ENCODE data around the gene KHDC4. TPM values are rescaled to one million over a fixed set of nuclear protein-coding genes. Genes with fewer than 3 reads are reported as not detected.

KHDC4 gene
- total RNA-seq, 1 experiment from 2014 or later, result 68.8 TPM

DNA sequence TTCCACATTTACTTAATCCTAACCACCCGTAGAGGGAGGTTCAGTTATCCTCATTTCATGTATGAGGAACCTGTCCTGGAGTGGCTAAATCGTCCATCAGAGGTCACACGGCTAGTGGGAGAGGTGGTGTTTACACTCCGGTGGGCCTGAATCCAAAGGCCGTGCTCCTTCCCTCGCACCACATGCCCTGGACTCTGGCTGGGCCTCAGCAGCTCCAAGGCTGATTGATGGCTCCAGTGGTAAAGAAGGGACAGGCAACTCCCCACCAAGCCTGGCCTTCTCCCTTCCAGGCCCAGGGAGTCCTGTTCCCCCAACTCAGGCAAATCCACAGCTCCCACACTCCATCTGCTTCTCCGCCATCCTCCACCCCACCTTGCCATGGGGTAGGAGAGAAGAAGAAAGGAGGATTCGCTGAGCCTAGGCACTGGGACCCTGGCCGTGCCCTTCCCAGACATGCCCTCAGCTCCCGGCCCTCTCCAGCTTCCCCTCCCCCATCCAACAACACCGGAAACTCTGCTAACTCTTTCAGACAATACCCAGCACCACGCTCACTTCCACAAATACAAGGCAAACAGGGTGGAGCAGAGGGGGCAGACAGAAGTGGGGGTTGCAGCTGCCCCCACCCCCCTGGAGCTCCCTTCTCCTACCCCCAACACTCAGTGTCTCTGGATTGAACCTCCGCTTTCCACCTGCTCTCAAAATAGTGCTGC is 33.3 kb upstream of the KHDC4 start:
- H3K79me2 ChIP-seq (ENCODE audit: low read depth), result peaks cover 57% of the 10 kb centered on the region
- peaks cover 80% of the 10 kb centered on the region for H3F3A ChIP-seq (ENCODE audit: insufficient read depth, low read depth)
- no peak for DNase-seq
- peaks cover 51% of the 10 kb centered on the region for H3K36me3 ChIP-seq (ENCODE audit: low read depth)
- no peaks in the 10 kb centered on the region for H3K9me2 ChIP-seq (ENCODE audit: insufficient read depth)
- POLR2A ChIA-PET (ENCODE audit: unreplicated experiment), result no interaction called here
- no peak overlapping the region for H3K4me2 ChIP-seq
- H3K4me3 ChIP-seq, result no peak overlapping the region
- intact Hi-C loops (cut with micrococcal nuclease; ENCODE audit: unreplicated experiment), result no loop called here
- peaks cover 66% of the 10 kb centered on the region for H4K20me1 ChIP-seq (ENCODE audit: insufficient read depth)
- TF ChIP-seq EZH2 (IDR thresholded peaks at IDR 0.05; ENCODE audit: low read depth), result no peak
- TF ChIP-seq, protein P1, sequence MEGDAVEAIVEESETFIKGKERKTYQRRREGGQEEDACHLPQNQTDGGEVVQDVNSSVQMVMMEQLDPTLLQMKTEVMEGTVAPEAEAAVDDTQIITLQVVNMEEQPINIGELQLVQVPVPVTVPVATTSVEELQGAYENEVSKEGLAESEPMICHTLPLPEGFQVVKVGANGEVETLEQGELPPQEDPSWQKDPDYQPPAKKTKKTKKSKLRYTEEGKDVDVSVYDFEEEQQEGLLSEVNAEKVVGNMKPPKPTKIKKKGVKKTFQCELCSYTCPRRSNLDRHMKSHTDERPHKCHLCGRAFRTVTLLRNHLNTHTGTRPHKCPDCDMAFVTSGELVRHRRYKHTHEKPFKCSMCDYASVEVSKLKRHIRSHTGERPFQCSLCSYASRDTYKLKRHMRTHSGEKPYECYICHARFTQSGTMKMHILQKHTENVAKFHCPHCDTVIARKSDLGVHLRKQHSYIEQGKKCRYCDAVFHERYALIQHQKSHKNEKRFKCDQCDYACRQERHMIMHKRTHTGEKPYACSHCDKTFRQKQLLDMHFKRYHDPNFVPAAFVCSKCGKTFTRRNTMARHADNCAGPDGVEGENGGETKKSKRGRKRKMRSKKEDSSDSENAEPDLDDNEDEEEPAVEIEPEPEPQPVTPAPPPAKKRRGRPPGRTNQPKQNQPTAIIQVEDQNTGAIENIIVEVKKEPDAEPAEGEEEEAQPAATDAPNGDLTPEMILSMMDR (conservative IDR thresholded peaks at IDR 0.05), result no peak
- H3K27ac ChIP-seq, result no peak overlapping the region
- no peaks in the 10 kb centered on the region for H3K27me3 ChIP-seq (ENCODE audit: insufficient read depth, low read depth)
- peaks cover 15% of the 10 kb centered on the region for H3K4me1 ChIP-seq (replicated peaks; ENCODE audit: insufficient read depth)
- H3K9me3 ChIP-seq (ENCODE audit: insufficient read depth, low read depth), result no peaks in the 10 kb centered on the region
- CTCF ChIA-PET, result interaction anchor here (0.5 to 0.7 kb wide), 3 partner anchors 20 to 207 kb away, joined by 5 to 13 read pairs (median 10); no protein-coding TSS in a partner anchor
- H2AFZ ChIP-seq, result no peak overlapping the region
- no TSS peak for BruUV-seq (replicated peaks)

DNA sequence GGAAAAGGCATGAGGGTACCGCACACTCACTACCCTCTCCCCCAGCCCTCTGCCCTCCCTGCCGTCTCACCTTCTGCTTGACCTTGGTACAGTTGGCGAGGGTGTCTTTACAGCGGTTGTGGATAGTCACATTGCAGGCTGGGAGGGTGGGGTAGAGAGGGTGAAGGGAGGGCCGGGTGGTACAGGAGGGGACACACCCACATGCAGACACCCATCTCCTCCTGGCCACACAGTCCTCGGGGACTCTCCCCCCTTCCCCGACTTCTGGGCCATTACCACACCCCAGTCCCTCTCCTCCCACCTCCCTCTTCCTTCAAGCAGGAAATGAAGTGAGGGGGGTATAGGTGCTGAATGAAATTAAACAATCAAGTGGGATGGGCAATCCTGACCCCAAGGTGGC is 32.5 kb upstream of the KHDC4 start:
- intact Hi-C loops (cut with micrococcal nuclease; ENCODE audit: unreplicated experiment), result no loop called here
- H3K4me1 ChIP-seq (replicated peaks; ENCODE audit: insufficient read depth), result peaks cover 17% of the 10 kb centered on the region
- DNase-seq, result no peak
- no TSS peak for BruUV-seq (replicated peaks)
- H3K9me2 ChIP-seq (ENCODE audit: insufficient read depth), result no peaks in the 10 kb centered on the region
- H3K27ac ChIP-seq, result no peak overlapping the region
- peaks cover 50% of the 10 kb centered on the region for H3K79me2 ChIP-seq (ENCODE audit: low read depth)
- H4K20me1 ChIP-seq (ENCODE audit: insufficient read depth), result peaks cover 59% of the 10 kb centered on the region
- no peaks in the 10 kb centered on the region for H3K27me3 ChIP-seq (ENCODE audit: insufficient read depth, low read depth)
- no peaks in the 10 kb centered on the region for H3K9me3 ChIP-seq (ENCODE audit: insufficient read depth, low read depth)
- ChIA-PET CTCF (no interaction called here), POLR2A (ENCODE audit: unreplicated experiment) (no interaction called here)
- H3K36me3 ChIP-seq (ENCODE audit: low read depth), result peaks cover 51% of the 10 kb centered on the region
- H2AFZ ChIP-seq, result no peak overlapping the region
- H3F3A ChIP-seq (ENCODE audit: insufficient read depth, low read depth), result peaks cover 77% of the 10 kb centered on the region
- no peak overlapping the region for H3K4me3 ChIP-seq
- TF ChIP-seq, protein P1 (conservative IDR thresholded peaks at IDR 0.05), result no peak
- no peak for TF ChIP-seq EZH2 (IDR thresholded peaks at IDR 0.05; ENCODE audit: low read depth)
- H3K4me2 ChIP-seq, result no peak overlapping the region

DNA sequence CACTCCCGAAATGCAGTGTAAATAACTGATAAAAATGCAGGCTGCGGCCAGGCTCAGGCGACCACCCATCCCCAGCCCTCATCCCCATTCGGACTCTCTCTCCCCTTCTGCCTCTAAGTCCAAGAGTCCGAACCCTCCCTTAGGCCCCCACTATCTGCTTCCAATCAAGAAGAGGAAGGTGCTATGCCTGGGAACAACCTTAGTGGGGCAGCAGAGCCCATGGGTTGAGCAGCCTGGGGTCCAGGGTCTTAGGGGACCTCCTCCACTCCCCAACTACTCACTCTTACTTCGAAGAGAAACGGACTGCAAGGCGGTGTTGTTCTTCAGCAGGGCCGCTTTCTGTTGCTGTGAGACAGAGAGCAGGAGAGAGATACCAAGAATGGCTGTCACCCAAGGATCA is 31.9 kb upstream of the KHDC4 start:
- Histone ChIP-seq H4K20me1 (ENCODE audit: insufficient read depth) (peaks cover 54% of the 10 kb centered on the region), H3K79me2 (ENCODE audit: low read depth) (peaks cover 49% of the 10 kb centered on the region), H3K9me2 (ENCODE audit: insufficient read depth) (no peaks in the 10 kb centered on the region), H2AFZ (no peak overlapping the region), H3K9me3 (ENCODE audit: insufficient read depth, low read depth) (no peaks in the 10 kb centered on the region), H3K4me3 (no peak overlapping the region), H3K27me3 (ENCODE audit: insufficient read depth, low read depth) (no peaks in the 10 kb centered on the region), H3K4me1 (replicated peaks; ENCODE audit: insufficient read depth) (peaks cover 23% of the 10 kb centered on the region), H3K36me3 (ENCODE audit: low read depth) (peaks cover 56% of the 10 kb centered on the region), H3F3A (ENCODE audit: insufficient read depth, low read depth) (peaks cover 82% of the 10 kb centered on the region), H3K27ac (no peak overlapping the region), H3K4me2 (no peak overlapping the region)
- TF ChIP-seq, protein P1 (conservative IDR thresholded peaks at IDR 0.05), result no peak
- TF ChIP-seq EZH2 (IDR thresholded peaks at IDR 0.05; ENCODE audit: low read depth), result no peak
- ChIA-PET CTCF (no interaction called here), POLR2A (ENCODE audit: unreplicated experiment) (no interaction called here)
- no TSS peak for BruUV-seq (replicated peaks)
- intact Hi-C loops (cut with micrococcal nuclease; ENCODE audit: unreplicated experiment), result no loop called here
- DNase-seq, result no peak

Data from PC-9 (cell line).